ENCODE results near the gene HES7.
A peak's percentile ranks its signal among the peaks of the same experiment; 100 is the strongest.

HES7 gene

GRCh38 chr17:8163978-8164814 lies 40.3 kb upstream of the HES7 start:
- TF ChIP-seq BACH2 (CRISPR knock-in tag; IDR thresholded peaks at IDR 0.05; ENCODE audit: borderline replicate concordance): no peak
- TF ChIP-seq ZNF8 (CRISPR knock-in tag; IDR thresholded peaks at IDR 0.05): no peak
- TF ChIP-seq ZC3H10 (CRISPR knock-in tag; IDR thresholded peaks at IDR 0.05): no peak
- peak; percentile 14 for ATAC-seq

GRCh38 chr17:8162997-8163977 lies 39.4 kb upstream of the HES7 start:
- TF ChIP-seq ZC3H10 (CRISPR knock-in tag; IDR thresholded peaks at IDR 0.05): no peak
- TF ChIP-seq TOX (CRISPR knock-in tag; IDR thresholded peaks at IDR 0.05; ENCODE audit: borderline replicate concordance): no peak
- no peak for TF ChIP-seq ISL1 (CRISPR knock-in tag; IDR thresholded peaks at IDR 0.05)
- no peak for TF ChIP-seq TSHZ2 (CRISPR knock-in tag; IDR thresholded peaks at IDR 0.05)
- TF ChIP-seq ZNF565 (CRISPR knock-in tag; conservative IDR thresholded peaks at IDR 0.05; ENCODE audit: low read depth): no peak
- no peak for TF ChIP-seq RARB (CRISPR knock-in tag; IDR thresholded peaks at IDR 0.05)
- no peak for TF ChIP-seq ARNTL (CRISPR knock-in tag; IDR thresholded peaks at IDR 0.05; ENCODE audit: borderline replicate concordance, low read depth)
- no peak for TF ChIP-seq SNAI2 (CRISPR knock-in tag; IDR thresholded peaks at IDR 0.05)
- TF ChIP-seq CSDC2 (CRISPR knock-in tag; IDR thresholded peaks at IDR 0.05): no peak
- no peak for TF ChIP-seq ZFP3 (CRISPR knock-in tag; IDR thresholded peaks at IDR 0.05)
- no peak for TF ChIP-seq POU6F1 (CRISPR knock-in tag; IDR thresholded peaks at IDR 0.05; ENCODE audit: borderline replicate concordance, low read depth)
- no peak for TF ChIP-seq ESRRG (CRISPR knock-in tag; IDR thresholded peaks at IDR 0.05)
- no peak for TF ChIP-seq GLIS3 (CRISPR knock-in tag; IDR thresholded peaks at IDR 0.05)
- no peak for TF ChIP-seq ZNF8 (CRISPR knock-in tag; IDR thresholded peaks at IDR 0.05)
- no peak for TF ChIP-seq TCF4 (CRISPR knock-in tag; IDR thresholded peaks at IDR 0.05; ENCODE audit: borderline replicate concordance)
- TF ChIP-seq OSR1 (CRISPR knock-in tag; IDR thresholded peaks at IDR 0.05): no peak
- TF ChIP-seq ZNF70 (CRISPR knock-in tag; IDR thresholded peaks at IDR 0.05): no peak
- TF ChIP-seq CREB5 (CRISPR knock-in tag; IDR thresholded peaks at IDR 0.05; ENCODE audit: low read depth): no peak
- no peak for TF ChIP-seq PPARA (CRISPR knock-in tag; IDR thresholded peaks at IDR 0.05; ENCODE audit: borderline replicate concordance)
- TF ChIP-seq BACH2 (CRISPR knock-in tag; IDR thresholded peaks at IDR 0.05; ENCODE audit: borderline replicate concordance): no peak
- peak; percentile 16 for ATAC-seq

- peak; percentile 49 for ATAC-seq
These were observed 38.5 kb upstream of the HES7 start, which contains the start of gene VAMP2 for GRCh38 chr17:8162233-8162996. Gene VAMP2, minus strand, starts transcription at chr17:8162948. Its CDS starts 69 bp downstream, at chr17:8162879.

More at GRCh38 chr17:8162233-8162996, 38.5 kb upstream of the HES7 start, which contains the start of gene VAMP2:
- TF ChIP-seq CSDC2 (CRISPR knock-in tag; IDR thresholded peaks at IDR 0.05) (no peak), TSHZ2 (CRISPR knock-in tag; IDR thresholded peaks at IDR 0.05) (no peak), CREB5 (CRISPR knock-in tag; IDR thresholded peaks at IDR 0.05; ENCODE audit: low read depth) (no peak), PPARA (CRISPR knock-in tag; IDR thresholded peaks at IDR 0.05; ENCODE audit: borderline replicate concordance) (no peak), ZFP3 (CRISPR knock-in tag; IDR thresholded peaks at IDR 0.05) (no peak)
